Neural progenitor cell (in vitro differentiated cells): ENCODE data around the gene SPINK5. TPM values are rescaled to one million over a fixed set of nuclear protein-coding genes. Genes with fewer than 3 reads are reported as not detected.

Experiments
- DNase-seq: peaks from one replicate; pipeline ENCODE4 v3.0.0-alpha.2; 2016; ENCODE audit warnings: low spot score
- H2AFZ ChIP-seq: fragments of 200-600 bp; sonication (generic); replicated peaks from 2 replicates; pipeline ENCODE4 v1.6.1; 2016; ENCODE audit warnings: antibody characterized with exemption
- H3F3A ChIP-seq: fragments of 200-600 bp; sonication (generic); 2 replicates; pipeline ENCODE4 v1.6.1; 2016; ENCODE audit warnings: antibody characterized with exemption, low read depth
- H3K27ac ChIP-seq: fragments of 200-600 bp; sonication (generic); 2 replicates; pipeline ENCODE4 v1.5.1; 2016; ENCODE audit warnings: mild to moderate bottlenecking
- H3K27me3 ChIP-seq: fragments of 200-600 bp; sonication (generic); 2 replicates; pipeline ENCODE4 v1.6.1; 2016; ENCODE audit warnings: mild to moderate bottlenecking, moderate library complexity
- H3K36me3 ChIP-seq: fragments of 200-600 bp; sonication (generic); 2 replicates; pipeline ENCODE4 v1.5.1; 2016
- H3K4me1 ChIP-seq: fragments of 200-600 bp; sonication (generic); 2 replicates; pipeline ENCODE4 v1.6.1; 2016; ENCODE audit warnings: mixed run types
- H3K4me2 ChIP-seq: fragments of 200-600 bp; sonication (generic); 2 replicates; pipeline ENCODE4 v1.6.1; 2016
- H3K4me3 ChIP-seq: fragments of 200-600 bp; sonication (generic); 2 replicates; pipeline ENCODE4 v1.5.1; 2016
- H3K79me2 ChIP-seq: fragments of 200-600 bp; sonication (generic); 2 replicates; pipeline ENCODE4 v1.6.1; 2016; ENCODE audit warnings: low read depth
- H3K9ac ChIP-seq: fragments of 200-600 bp; sonication (generic); 2 replicates; pipeline ENCODE4 v1.6.1; 2016
- H3K9me3 ChIP-seq: fragments of 200-600 bp; sonication (generic); 2 replicates; pipeline ENCODE4 v1.5.1; 2016; ENCODE audit warnings: low read depth
- H4K20me1 ChIP-seq: fragments of 200-600 bp; sonication (generic); 2 replicates; pipeline ENCODE4 v1.6.1; 2016; ENCODE audit warnings: low read depth
- H3K27ac Mint-ChIP-seq: 3 replicates; pipeline ENCODE4 v1.8.0; 2021; ENCODE audit warnings: mixed read lengths
- H3K27me3 Mint-ChIP-seq: 2 replicates; pipeline ENCODE4 v1.8.0; 2022; ENCODE audit warnings: low read depth, mild to moderate bottlenecking, inconsistent platforms, moderate library complexity, mixed read lengths; ENCODE audit not compliant: insufficient read depth
- H3K36me3 Mint-ChIP-seq: 3 replicates; pipeline ENCODE4 v1.8.0; 2021; ENCODE audit warnings: mixed read lengths
- H3K4me1 Mint-ChIP-seq: 3 replicates; pipeline ENCODE4 v1.8.0; 2021; ENCODE audit warnings: mixed read lengths
- H3K4me3 Mint-ChIP-seq: 3 replicates; pipeline ENCODE4 v1.8.0; 2021; ENCODE audit warnings: mild to moderate bottlenecking, moderate library complexity, mixed read lengths
- H3K9me3 Mint-ChIP-seq: 3 replicates; pipeline ENCODE4 v1.8.0; 2020; ENCODE audit warnings: mixed read lengths
- EZH2 ChIP-seq: fragments of 200-600 bp; sonication (generic); IDR thresholded peaks from 2 replicates; pipeline ENCODE4 v1.6.1; 2017; ENCODE audit warnings: antibody characterized with exemption, mild to moderate bottlenecking, moderate library complexity
- EZH2phosphoT487 ChIP-seq: fragments of 200-600 bp; sonication (generic); IDR thresholded peaks from 2 replicates; pipeline ENCODE4 v1.6.1; 2017; ENCODE audit warnings: antibody characterized with exemption
- total RNA-seq: library from RNA; depleted of rRNA; stranded (reverse); fragments of >200 nt; gene quantifications from 2 replicates; pipeline ENCODE4 v1.2.3, GENCODE V29; 2015; ENCODE audit warnings: low replicate concordance
- TF ChIP-seq, protein P1 (sequence below): fragments of 200-600 bp; sonication (generic); IDR thresholded peaks from 2 replicates; pipeline ENCODE4 v1.5.1; 2017; ENCODE audit warnings: antibody characterized with exemption, mild to moderate bottlenecking

SPINK5 gene
- total RNA-seq, 1 donor from 2014 or later: 18.1 TPM

DNA sequence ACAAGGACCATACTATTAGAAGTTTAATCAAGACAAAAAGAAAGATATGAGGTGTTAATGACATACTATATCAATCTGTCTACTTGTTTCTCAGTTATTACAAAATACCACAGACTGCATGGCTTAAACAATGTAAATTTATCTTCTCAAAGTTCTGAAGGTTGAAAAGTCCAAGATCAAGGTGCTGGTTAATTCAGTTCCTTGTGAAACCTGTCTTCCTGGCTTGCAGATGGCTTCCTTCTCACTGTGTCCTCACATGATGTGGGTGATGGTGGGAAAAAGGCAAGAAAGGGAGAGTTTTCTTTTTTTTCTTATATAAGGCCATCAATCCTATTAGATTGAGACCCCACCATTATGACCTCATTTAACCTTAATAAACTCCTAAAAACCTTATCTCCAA is 89.0 kb downstream of the SPINK5 start:
- no peaks in the 10 kb centered on the region for H3F3A ChIP-seq
- H3K27ac ChIP-seq: no peak overlapping the region
- Mint-ChIP-seq H3K4me3 (no peak overlapping the region), H3K4me1 (no peaks in the 10 kb centered on the region), H3K27me3 (no peaks in the 10 kb centered on the region), H3K36me3 (no peaks in the 10 kb centered on the region), H3K9me3 (no peaks in the 10 kb centered on the region), H3K27ac (no peak overlapping the region)
- H4K20me1 ChIP-seq: no peaks in the 10 kb centered on the region
- no peak overlapping the region for H3K9ac ChIP-seq
- no peaks in the 10 kb centered on the region for H3K4me1 ChIP-seq
- no peak overlapping the region for H3K4me3 ChIP-seq
- no peaks in the 10 kb centered on the region for H3K36me3 ChIP-seq
- H3K4me2 ChIP-seq: no peak overlapping the region
- no peaks in the 10 kb centered on the region for H3K27me3 ChIP-seq
- H3K79me2 ChIP-seq: no peaks in the 10 kb centered on the region
- no peak overlapping the region for H2AFZ ChIP-seq
- no peak for DNase-seq
- no peaks in the 10 kb centered on the region for H3K9me3 ChIP-seq
- no peak for TF ChIP-seq EZH2
- TF ChIP-seq, protein P1, sequence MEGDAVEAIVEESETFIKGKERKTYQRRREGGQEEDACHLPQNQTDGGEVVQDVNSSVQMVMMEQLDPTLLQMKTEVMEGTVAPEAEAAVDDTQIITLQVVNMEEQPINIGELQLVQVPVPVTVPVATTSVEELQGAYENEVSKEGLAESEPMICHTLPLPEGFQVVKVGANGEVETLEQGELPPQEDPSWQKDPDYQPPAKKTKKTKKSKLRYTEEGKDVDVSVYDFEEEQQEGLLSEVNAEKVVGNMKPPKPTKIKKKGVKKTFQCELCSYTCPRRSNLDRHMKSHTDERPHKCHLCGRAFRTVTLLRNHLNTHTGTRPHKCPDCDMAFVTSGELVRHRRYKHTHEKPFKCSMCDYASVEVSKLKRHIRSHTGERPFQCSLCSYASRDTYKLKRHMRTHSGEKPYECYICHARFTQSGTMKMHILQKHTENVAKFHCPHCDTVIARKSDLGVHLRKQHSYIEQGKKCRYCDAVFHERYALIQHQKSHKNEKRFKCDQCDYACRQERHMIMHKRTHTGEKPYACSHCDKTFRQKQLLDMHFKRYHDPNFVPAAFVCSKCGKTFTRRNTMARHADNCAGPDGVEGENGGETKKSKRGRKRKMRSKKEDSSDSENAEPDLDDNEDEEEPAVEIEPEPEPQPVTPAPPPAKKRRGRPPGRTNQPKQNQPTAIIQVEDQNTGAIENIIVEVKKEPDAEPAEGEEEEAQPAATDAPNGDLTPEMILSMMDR: no peak
- no peak for TF ChIP-seq EZH2phosphoT487

DNA sequence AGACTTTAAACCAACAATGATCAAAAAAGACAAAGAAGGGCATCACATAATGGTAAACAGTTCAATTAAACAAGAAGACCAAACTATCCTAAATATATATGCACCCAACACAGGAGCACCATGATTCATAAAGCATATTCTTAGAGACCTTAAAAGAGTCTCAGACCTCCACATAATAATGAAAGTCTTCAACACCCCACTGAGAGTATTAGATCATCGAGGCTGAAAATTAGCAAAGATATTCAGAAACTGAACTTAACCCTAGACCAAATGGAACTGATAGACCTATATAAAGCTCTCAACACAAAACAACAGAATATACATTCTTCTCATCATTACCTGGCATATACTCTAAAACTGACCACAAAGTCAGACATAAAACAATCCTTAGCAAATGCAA is 92.8 kb downstream of the SPINK5 start:
- H3K4me1 Mint-ChIP-seq: no peaks in the 10 kb centered on the region
- Histone ChIP-seq H3K27ac (no peak overlapping the region), H3K9me3 (no peaks in the 10 kb centered on the region), H3K27me3 (no peaks in the 10 kb centered on the region), H3K4me1 (no peaks in the 10 kb centered on the region), H4K20me1 (no peaks in the 10 kb centered on the region), H3K36me3 (no peaks in the 10 kb centered on the region), H2AFZ (no peak overlapping the region), H3K9ac (no peak overlapping the region), H3K4me2 (no peak overlapping the region), H3K79me2 (no peaks in the 10 kb centered on the region), H3K4me3 (no peak overlapping the region), H3F3A (no peaks in the 10 kb centered on the region)
- TF ChIP-seq EZH2 (no peak), EZH2phosphoT487 (no peak)
- TF ChIP-seq, protein P1: no peak
- no peaks in the 10 kb centered on the region for H3K27me3 Mint-ChIP-seq
- no peak overlapping the region for H3K27ac Mint-ChIP-seq
- no peak overlapping the region for H3K4me3 Mint-ChIP-seq
- no peaks in the 10 kb centered on the region for H3K36me3 Mint-ChIP-seq
- DNase-seq: no peak
- no peaks in the 10 kb centered on the region for H3K9me3 Mint-ChIP-seq

DNA sequence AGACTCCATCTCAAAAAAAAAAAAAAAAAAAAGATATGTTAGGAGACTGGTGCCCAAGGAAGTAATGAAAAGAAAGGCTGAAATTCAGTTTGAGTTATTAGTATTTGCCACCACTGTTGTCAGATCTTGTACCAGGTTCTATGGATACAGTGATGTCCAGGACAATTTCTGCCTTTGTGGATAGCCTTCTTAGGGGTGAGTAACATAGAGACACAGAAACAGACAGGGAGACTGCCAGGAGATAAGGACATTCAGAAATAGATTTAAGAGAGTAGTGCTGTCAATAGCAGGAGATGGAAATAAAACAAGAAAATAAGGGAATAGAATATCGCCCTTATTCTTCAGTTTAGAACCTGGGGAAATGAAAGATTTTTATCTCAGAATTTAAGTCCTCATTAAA is 98.3 kb downstream of the SPINK5 start:
- no peaks in the 10 kb centered on the region for H3K79me2 ChIP-seq
- H3K27ac ChIP-seq: no peak overlapping the region
- H3K4me2 ChIP-seq: no peak overlapping the region
- no peaks in the 10 kb centered on the region for H3K36me3 ChIP-seq
- H3K27me3 ChIP-seq: no peaks in the 10 kb centered on the region
- H3K4me3 Mint-ChIP-seq: no peak overlapping the region
- H3K36me3 Mint-ChIP-seq: no peaks in the 10 kb centered on the region
- H3K27ac Mint-ChIP-seq: no peak overlapping the region
- H3K9ac ChIP-seq: no peak overlapping the region
- H3K9me3 Mint-ChIP-seq: peaks cover 6% of the 10 kb centered on the region
- no peaks in the 10 kb centered on the region for H3K4me1 Mint-ChIP-seq
- no peaks in the 10 kb centered on the region for H3K4me1 ChIP-seq
- H3K9me3 ChIP-seq: no peaks in the 10 kb centered on the region
- no peaks in the 10 kb centered on the region for H4K20me1 ChIP-seq
- peaks cover 4% of the 10 kb centered on the region for H3K27me3 Mint-ChIP-seq
- H3K4me3 ChIP-seq: no peak overlapping the region
- H3F3A ChIP-seq: no peaks in the 10 kb centered on the region
- DNase-seq: no peak
- no peak overlapping the region for H2AFZ ChIP-seq
- TF ChIP-seq EZH2: no peak
- no peak for TF ChIP-seq EZH2phosphoT487
- TF ChIP-seq, protein P1: no peak

DNA sequence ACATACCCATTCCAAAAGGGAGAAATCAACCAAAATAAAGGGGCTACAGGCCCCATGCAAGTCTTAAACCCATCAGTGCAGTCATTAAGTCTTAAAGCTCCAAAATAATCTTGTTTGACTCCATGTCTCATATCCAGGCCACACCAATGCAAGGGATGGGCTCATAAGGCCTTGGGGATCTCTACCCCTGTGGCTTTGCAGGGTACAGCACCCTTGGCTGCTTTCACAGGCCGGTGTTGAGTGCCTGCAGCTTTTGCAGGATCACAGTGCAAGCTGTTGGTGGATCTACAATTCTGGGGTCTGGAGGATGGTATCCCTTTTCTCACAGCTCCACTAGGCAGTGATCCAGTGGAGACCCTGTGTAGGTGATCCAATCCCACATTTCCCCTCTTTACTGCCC is 99.6 kb downstream of the SPINK5 start:
- Histone ChIP-seq H3K4me2 (no peak overlapping the region), H3K79me2 (no peaks in the 10 kb centered on the region), H3K27me3 (no peaks in the 10 kb centered on the region), H3K27ac (no peak overlapping the region), H3K9me3 (no peaks in the 10 kb centered on the region), H3F3A (no peaks in the 10 kb centered on the region), H3K4me3 (no peak overlapping the region), H2AFZ (no peak overlapping the region), H3K36me3 (no peaks in the 10 kb centered on the region), H3K9ac (no peak overlapping the region), H4K20me1 (no peaks in the 10 kb centered on the region), H3K4me1 (no peaks in the 10 kb centered on the region)
- Mint-ChIP-seq H3K27ac (no peak overlapping the region), H3K36me3 (no peaks in the 10 kb centered on the region), H3K4me1 (no peaks in the 10 kb centered on the region), H3K4me3 (no peak overlapping the region), H3K27me3 (peaks cover 4% of the 10 kb centered on the region), H3K9me3 (peaks cover 6% of the 10 kb centered on the region)
- no peak for DNase-seq
- TF ChIP-seq EZH2: no peak
- no peak for TF ChIP-seq EZH2phosphoT487
- TF ChIP-seq, protein P1: no peak
